SK-N-SH (cell line): ENCODE results near the gene DSCAML1. TPM values are rescaled to one million over a fixed set of nuclear protein-coding genes. Genes with fewer than 3 reads are reported as not detected.

ENCODE experiments used
- CTCF ChIA-PET: fragments of 300-600, 350-600 bp; formaldehyde crosslinking; extraction: SDS; loops from one replicate; lab custom pipeline; 2021; lab: Yijun Ruan, JAX
- POLR2A ChIA-PET: fragments of 350-600 bp; sonication (Branson Sonifier 250); formaldehyde crosslinking; extraction: SDS; loops from one replicate; lab custom pipeline; 2020; ENCODE audit warnings: antibody characterized with exemption, inconsistent platforms; lab: Yijun Ruan, JAX
- DNase-seq: peaks from one replicate; pipeline ENCODE4 v3.0.0; 2012
- H2AFZ ChIP-seq: fragments of 200-600 bp; sonication (generic); 2 replicates; pipeline ENCODE4 v1.8.1; 2016; ENCODE audit warnings: antibody characterized with exemption, mild to moderate bottlenecking, low read depth
- H3F3A ChIP-seq: fragments of 200-600 bp; sonication (generic); replicated peaks from 2 replicates; pipeline ENCODE3; 2016; ENCODE audit warnings: antibody characterized with exemption, mild to moderate bottlenecking; ENCODE audit not compliant: insufficient read depth
- H3K27ac ChIP-seq, 2 experiments: fragments of 200-500 bp in 1 of 2; fragments of 200-600 bp in 1 of 2; sonication (Bioruptor generic) in 1 of 2; sonication (generic), shearing (Covaris generic) in 1 of 2; 2 replicates each; pipeline versions ENCODE4 v1.5.1 to v1.6.1; 2014 to 2016; ENCODE audit warnings: low read depth in 2 of 2, inconsistent platforms in 1 of 2, low read length in 1 of 2, mild to moderate bottlenecking in 1 of 2, mixed read lengths in 1 of 2
- H3K27me3 ChIP-seq: fragments of 200-600 bp; sonication (generic), shearing (Covaris generic); 2 replicates; pipeline ENCODE4 v1.6.1; 2016; ENCODE audit warnings: mixed run types; ENCODE audit not compliant: insufficient read depth
- H3K36me3 ChIP-seq, 2 experiments: fragments of 200-500 bp in 1 of 2; fragments of 200-600 bp in 1 of 2; sonication (Bioruptor generic) in 1 of 2; sonication (generic) in 1 of 2; replicated peaks in 1 of 2; 2 replicates each; pipeline versions ENCODE3 to v1.5.1; 2014 to 2016; ENCODE audit warnings: low read length in 1 of 2, mild to moderate bottlenecking in 1 of 2; ENCODE audit not compliant: insufficient read depth in 2 of 2, control insufficient read depth in 1 of 2
- H3K4me1 ChIP-seq, 2 experiments: fragments of 200-500 bp in 1 of 2; fragments of 200-600 bp in 1 of 2; sonication (Bioruptor generic) in 1 of 2; sonication (generic), shearing (Covaris generic) in 1 of 2; 2 replicates each; pipeline versions ENCODE4 v1.5.1 to v1.6.1; 2014 to 2016; ENCODE audit warnings: low read depth in 1 of 2, low read length in 1 of 2, mixed run types in 1 of 2; ENCODE audit not compliant: insufficient read depth in 2 of 2, control insufficient read depth in 1 of 2
- H3K4me2 ChIP-seq: fragments of 200-600 bp; sonication (generic), shearing (Covaris generic); 2 replicates; pipeline ENCODE4 v1.6.1; 2017; ENCODE audit warnings: mixed run types
- H3K4me3 ChIP-seq, 2 experiments: fragments of 200-500 bp in 1 of 2; fragments of 200-600 bp in 1 of 2; sonication (Bioruptor generic) in 1 of 2; sonication (generic), shearing (Covaris generic) in 1 of 2; 2 replicates each; pipeline versions ENCODE4 v1.5.1 to v1.8.1; 2014 to 2016; ENCODE audit warnings: low read depth in 2 of 2, inconsistent platforms in 1 of 2, low read length in 1 of 2, mild to moderate bottlenecking in 1 of 2, mixed read lengths in 1 of 2, moderate library complexity in 1 of 2
- H3K79me2 ChIP-seq: fragments of 200-600 bp; sonication (generic); 2 replicates; pipeline ENCODE4 v1.8.1; 2017; ENCODE audit warnings: mild to moderate bottlenecking; ENCODE audit not compliant: insufficient read depth
- H3K9ac ChIP-seq: fragments of 200-600 bp; sonication (generic); 2 replicates; pipeline ENCODE4 v1.6.1; 2017; ENCODE audit warnings: mixed run types
- H3K9me2 ChIP-seq: fragments of 200-600 bp; sonication (generic); 2 replicates; pipeline ENCODE4 v1.6.1; 2017; ENCODE audit warnings: mixed run types
- H3K9me3 ChIP-seq: fragments of 200-600 bp; sonication (generic); 2 replicates; pipeline ENCODE4 v1.6.1; 2017; ENCODE audit warnings: mixed run types, mild to moderate bottlenecking, moderate library complexity
- H4K20me1 ChIP-seq: fragments of 200-600 bp; sonication (generic); 2 replicates; pipeline ENCODE4 v1.6.1; 2017; ENCODE audit warnings: mild to moderate bottlenecking, mixed run types; ENCODE audit not compliant: insufficient read depth
- CHD2 ChIP-seq: fragments of 150-350 bp; IDR thresholded peaks from 2 replicates; pipeline ENCODE4 v1.6.1; 2018; ENCODE audit warnings: low read length; ENCODE audit not compliant: partially characterized antibody
- EP300 ChIP-seq, 2 experiments: IDR thresholded peaks; 2 replicates each; pipeline versions ENCODE4 v1.4.0 to v1.6.1; 2012; ENCODE audit warnings: borderline replicate concordance in 1 of 2, low read depth in 1 of 2, low read length in 1 of 2
- FOXJ3 ChIP-seq: sonication (generic); formaldehyde crosslinking; IDR thresholded peaks from 2 replicates; pipeline ENCODE4 v1.5.1; 2020; ENCODE audit warnings: mild to moderate bottlenecking, missing genetic modification reagents
- GABPA ChIP-seq: IDR thresholded peaks from 2 replicates; pipeline ENCODE4 v1.4.0; 2012; ENCODE audit warnings: low read depth, mild to moderate bottlenecking
- JUND ChIP-seq: IDR thresholded peaks from 2 replicates; pipeline ENCODE4 v1.4.0; 2012
- MEF2A ChIP-seq: IDR thresholded peaks from 2 replicates; pipeline ENCODE4 v1.4.0; 2012; ENCODE audit warnings: low read depth, borderline replicate concordance
- NFIC ChIP-seq: IDR thresholded peaks from 2 replicates; pipeline ENCODE4 v1.4.0; 2012; ENCODE audit warnings: borderline replicate concordance
- POLR2AphosphoS5 ChIP-seq: IDR thresholded peaks from 2 replicates; pipeline ENCODE4 v1.6.1; 2012; ENCODE audit warnings: low read depth, low read length
- RAD21 ChIP-seq: IDR thresholded peaks from 2 replicates; pipeline ENCODE4 v1.6.1; 2012; ENCODE audit warnings: mild to moderate bottlenecking, low read length
- RFX5 ChIP-seq: IDR thresholded peaks from 2 replicates; pipeline ENCODE4 v1.6.1; 2012; ENCODE audit warnings: mild to moderate bottlenecking, improper control_type of control experiment, low read length
- RXRA ChIP-seq: IDR thresholded peaks from 2 replicates; pipeline ENCODE4 v1.4.0; 2012; ENCODE audit warnings: low read depth, mild to moderate bottlenecking, borderline replicate concordance
- SIN3A ChIP-seq: IDR thresholded peaks from 2 replicates; pipeline ENCODE4 v1.6.1; 2012; ENCODE audit warnings: low read depth, mild to moderate bottlenecking, low read length, moderate library complexity, borderline replicate concordance
- SMC3 ChIP-seq: IDR thresholded peaks from 2 replicates; pipeline ENCODE4 v1.6.1; 2012; ENCODE audit warnings: low read depth, low read length, improper control_type of control experiment
- TCF12 ChIP-seq: IDR thresholded peaks from 2 replicates; pipeline ENCODE4 v1.4.0; 2012
- TEAD4 ChIP-seq: IDR thresholded peaks from 2 replicates; pipeline ENCODE4 v1.4.0; 2012; ENCODE audit warnings: mild to moderate bottlenecking, borderline replicate concordance; ENCODE audit not compliant: insufficient read depth
- YY1 ChIP-seq: IDR thresholded peaks from 2 replicates; pipeline ENCODE4 v1.4.0; 2012; ENCODE audit warnings: low read depth, mild to moderate bottlenecking
- WGBS: methylation state at CpG from one replicate; pipeline ENCODE4 v1.1.6; 2017; ENCODE audit warnings: low lambda C conversion rate; 5-methylcytosine and 5-hydroxymethylcytosine counted together
- polyA plus RNA-seq, 3 experiments: library from polyadenylated mRNA; depleted of rRNA; stranded (reverse); fragments of >200 nt; gene quantifications; 2 replicates each; pipeline ENCODE4 v1.2.3, GENCODE V29; 2012
- TF ChIP-seq, protein P1 (sequence below): fragments of 200-600 bp; sonication (generic); IDR thresholded peaks from 2 replicates; pipeline ENCODE4 v1.6.1; 2017; ENCODE audit warnings: antibody characterized with exemption, mild to moderate bottlenecking, moderate library complexity
- TF ChIP-seq, protein P2 (sequence below): fragments of 150-350 bp; IDR thresholded peaks from 2 replicates; pipeline ENCODE4 v1.6.1; 2016; ENCODE audit warnings: mild to moderate bottlenecking, low read depth, low read length
- TF ChIP-seq, protein P3 (sequence below): IDR thresholded peaks from 2 replicates; pipeline ENCODE4 v1.6.1; 2012; ENCODE audit warnings: mild to moderate bottlenecking, low read depth, low read length, moderate library complexity
- TF ChIP-seq, protein P4 (sequence below): IDR thresholded peaks from 2 replicates; pipeline ENCODE4 v1.4.0; 2012; ENCODE audit warnings: low read depth, borderline replicate concordance

The DSCAML1 gene
- polyA plus RNA-seq, 1 of the 3 experiments (the other 2 are of a cell fraction), result not detected

DNA sequence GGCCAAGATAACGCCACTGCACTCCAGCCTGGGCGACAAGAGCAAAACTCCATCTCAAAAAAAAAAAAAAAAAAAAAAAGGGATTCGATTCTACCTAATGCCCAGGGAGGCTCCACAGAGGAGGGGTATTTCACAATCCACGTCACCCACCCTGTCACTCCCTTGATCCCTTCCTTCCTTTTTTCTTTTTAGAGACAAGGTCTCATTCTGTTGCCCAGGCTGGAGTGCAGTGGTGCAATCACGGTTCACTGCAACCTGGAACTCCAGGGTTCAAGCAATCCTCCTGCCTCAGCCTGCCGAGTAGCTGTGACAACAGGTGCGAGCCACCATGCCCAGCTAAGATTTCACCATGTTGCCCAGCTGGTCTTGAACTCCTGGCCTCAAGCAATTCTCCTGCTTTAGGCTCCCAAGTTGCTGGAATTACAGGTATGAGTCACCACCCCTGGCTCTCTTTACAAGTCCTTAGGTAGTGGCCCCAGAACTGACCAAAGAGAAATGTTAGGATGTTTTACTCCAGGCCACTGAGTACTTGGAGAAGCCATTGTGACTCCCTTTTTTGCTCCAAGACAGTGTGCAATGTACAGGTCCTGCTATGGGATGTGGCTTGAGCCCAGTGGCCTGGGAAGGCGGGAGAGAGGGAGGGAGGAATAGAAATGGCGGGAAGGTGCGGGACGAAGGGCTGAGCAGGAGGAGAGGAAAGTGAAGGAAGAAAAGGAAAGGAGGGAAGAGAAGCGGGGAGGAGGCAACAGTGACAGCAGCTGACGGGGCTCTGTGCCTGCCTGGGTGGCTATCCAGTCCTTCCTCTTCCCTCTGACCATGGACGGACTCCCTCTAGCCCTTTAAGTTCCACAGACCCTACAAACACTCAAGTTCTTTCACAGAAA lies 39.3 kb upstream of the DSCAML1 start:
- no peaks in the 10 kb centered on the region for H4K20me1 ChIP-seq
- no peaks in the 10 kb centered on the region for H3K36me3 ChIP-seq
- no peak overlapping the region for H3K4me3 ChIP-seq
- POLR2A ChIA-PET, result no interaction called here
- peaks cover 0 to 6% of the 10 kb centered on the region in 2 experiments; a peak in 1 of 4 replicates for H3K4me1 ChIP-seq
- TF ChIP-seq MEF2A (no peak), RXRA (no peak), EP300 (IDR thresholded peaks at IDR 0.05; ENCODE audit: borderline replicate concordance in 1 of 2, low read depth in 1 of 2, low read length in 1 of 2) (no peak), SMC3 (no peak), TEAD4 (no peak), GABPA (no peak), CHD2 (no peak), POLR2AphosphoS5 (no peak), RAD21 (no peak), YY1 (no peak), TCF12 (no peak), RFX5 (no peak), NFIC (no peak), FOXJ3 (CRISPR knock-in tag) (no peak), SIN3A (no peak), JUND (no peak)
- TF ChIP-seq, protein P1, sequence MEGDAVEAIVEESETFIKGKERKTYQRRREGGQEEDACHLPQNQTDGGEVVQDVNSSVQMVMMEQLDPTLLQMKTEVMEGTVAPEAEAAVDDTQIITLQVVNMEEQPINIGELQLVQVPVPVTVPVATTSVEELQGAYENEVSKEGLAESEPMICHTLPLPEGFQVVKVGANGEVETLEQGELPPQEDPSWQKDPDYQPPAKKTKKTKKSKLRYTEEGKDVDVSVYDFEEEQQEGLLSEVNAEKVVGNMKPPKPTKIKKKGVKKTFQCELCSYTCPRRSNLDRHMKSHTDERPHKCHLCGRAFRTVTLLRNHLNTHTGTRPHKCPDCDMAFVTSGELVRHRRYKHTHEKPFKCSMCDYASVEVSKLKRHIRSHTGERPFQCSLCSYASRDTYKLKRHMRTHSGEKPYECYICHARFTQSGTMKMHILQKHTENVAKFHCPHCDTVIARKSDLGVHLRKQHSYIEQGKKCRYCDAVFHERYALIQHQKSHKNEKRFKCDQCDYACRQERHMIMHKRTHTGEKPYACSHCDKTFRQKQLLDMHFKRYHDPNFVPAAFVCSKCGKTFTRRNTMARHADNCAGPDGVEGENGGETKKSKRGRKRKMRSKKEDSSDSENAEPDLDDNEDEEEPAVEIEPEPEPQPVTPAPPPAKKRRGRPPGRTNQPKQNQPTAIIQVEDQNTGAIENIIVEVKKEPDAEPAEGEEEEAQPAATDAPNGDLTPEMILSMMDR, result no peak
- TF ChIP-seq, protein P2, sequence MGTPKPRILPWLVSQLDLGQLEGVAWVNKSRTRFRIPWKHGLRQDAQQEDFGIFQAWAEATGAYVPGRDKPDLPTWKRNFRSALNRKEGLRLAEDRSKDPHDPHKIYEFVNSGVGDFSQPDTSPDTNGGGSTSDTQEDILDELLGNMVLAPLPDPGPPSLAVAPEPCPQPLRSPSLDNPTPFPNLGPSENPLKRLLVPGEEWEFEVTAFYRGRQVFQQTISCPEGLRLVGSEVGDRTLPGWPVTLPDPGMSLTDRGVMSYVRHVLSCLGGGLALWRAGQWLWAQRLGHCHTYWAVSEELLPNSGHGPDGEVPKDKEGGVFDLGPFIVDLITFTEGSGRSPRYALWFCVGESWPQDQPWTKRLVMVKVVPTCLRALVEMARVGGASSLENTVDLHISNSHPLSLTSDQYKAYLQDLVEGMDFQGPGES, result no peak
- TF ChIP-seq, protein P3, sequence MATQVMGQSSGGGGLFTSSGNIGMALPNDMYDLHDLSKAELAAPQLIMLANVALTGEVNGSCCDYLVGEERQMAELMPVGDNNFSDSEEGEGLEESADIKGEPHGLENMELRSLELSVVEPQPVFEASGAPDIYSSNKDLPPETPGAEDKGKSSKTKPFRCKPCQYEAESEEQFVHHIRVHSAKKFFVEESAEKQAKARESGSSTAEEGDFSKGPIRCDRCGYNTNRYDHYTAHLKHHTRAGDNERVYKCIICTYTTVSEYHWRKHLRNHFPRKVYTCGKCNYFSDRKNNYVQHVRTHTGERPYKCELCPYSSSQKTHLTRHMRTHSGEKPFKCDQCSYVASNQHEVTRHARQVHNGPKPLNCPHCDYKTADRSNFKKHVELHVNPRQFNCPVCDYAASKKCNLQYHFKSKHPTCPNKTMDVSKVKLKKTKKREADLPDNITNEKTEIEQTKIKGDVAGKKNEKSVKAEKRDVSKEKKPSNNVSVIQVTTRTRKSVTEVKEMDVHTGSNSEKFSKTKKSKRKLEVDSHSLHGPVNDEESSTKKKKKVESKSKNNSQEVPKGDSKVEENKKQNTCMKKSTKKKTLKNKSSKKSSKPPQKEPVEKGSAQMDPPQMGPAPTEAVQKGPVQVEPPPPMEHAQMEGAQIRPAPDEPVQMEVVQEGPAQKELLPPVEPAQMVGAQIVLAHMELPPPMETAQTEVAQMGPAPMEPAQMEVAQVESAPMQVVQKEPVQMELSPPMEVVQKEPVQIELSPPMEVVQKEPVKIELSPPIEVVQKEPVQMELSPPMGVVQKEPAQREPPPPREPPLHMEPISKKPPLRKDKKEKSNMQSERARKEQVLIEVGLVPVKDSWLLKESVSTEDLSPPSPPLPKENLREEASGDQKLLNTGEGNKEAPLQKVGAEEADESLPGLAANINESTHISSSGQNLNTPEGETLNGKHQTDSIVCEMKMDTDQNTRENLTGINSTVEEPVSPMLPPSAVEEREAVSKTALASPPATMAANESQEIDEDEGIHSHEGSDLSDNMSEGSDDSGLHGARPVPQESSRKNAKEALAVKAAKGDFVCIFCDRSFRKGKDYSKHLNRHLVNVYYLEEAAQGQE, result no peak
- TF ChIP-seq, protein P4, sequence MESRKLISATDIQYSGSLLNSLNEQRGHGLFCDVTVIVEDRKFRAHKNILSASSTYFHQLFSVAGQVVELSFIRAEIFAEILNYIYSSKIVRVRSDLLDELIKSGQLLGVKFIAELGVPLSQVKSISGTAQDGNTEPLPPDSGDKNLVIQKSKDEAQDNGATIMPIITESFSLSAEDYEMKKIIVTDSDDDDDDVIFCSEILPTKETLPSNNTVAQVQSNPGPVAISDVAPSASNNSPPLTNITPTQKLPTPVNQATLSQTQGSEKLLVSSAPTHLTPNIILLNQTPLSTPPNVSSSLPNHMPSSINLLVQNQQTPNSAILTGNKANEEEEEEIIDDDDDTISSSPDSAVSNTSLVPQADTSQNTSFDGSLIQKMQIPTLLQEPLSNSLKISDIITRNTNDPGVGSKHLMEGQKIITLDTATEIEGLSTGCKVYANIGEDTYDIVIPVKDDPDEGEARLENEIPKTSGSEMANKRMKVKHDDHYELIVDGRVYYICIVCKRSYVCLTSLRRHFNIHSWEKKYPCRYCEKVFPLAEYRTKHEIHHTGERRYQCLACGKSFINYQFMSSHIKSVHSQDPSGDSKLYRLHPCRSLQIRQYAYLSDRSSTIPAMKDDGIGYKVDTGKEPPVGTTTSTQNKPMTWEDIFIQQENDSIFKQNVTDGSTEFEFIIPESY, result no peak
- CTCF ChIA-PET, result interaction anchor here (0.9 to 25.9 kb wide), 5 partner anchors 17 to 410 kb away, joined by 3 to 481 read pairs (median 4); no protein-coding TSS in a partner anchor
- no peaks in the 10 kb centered on the region for H3K79me2 ChIP-seq
- H3K27me3 ChIP-seq, result peaks cover 18% of the 10 kb centered on the region; the same call in 1 of the 2 replicates
- H3K9me2 ChIP-seq, result no peaks in the 10 kb centered on the region
- no peak overlapping the region for H3K9ac ChIP-seq
- no peaks in the 10 kb centered on the region for H3F3A ChIP-seq
- H3K27ac ChIP-seq, result no peak overlapping the region
- no peak overlapping the region for H3K4me2 ChIP-seq
- no peak overlapping the region for H2AFZ ChIP-seq
- WGBS, result 66% methylated on average over 14 of the region's 14 CpGs
- no peaks in the 10 kb centered on the region for H3K9me3 ChIP-seq
- DNase-seq, result no peak
